Esophagus muscularis mucosa (tissue), 3 donors: ENCODE results near the gene SIK2.

ENCODE experiments used
- CTCF ChIP-seq, 3 experiments: fragments of 200-600 bp in 2 of 3; fragments of 450-650 bp in 1 of 3; sonication (generic) in 2 of 3; IDR thresholded peaks; one replicate each; pipeline ENCODE4 v1.5.1; 2017 to 2019; ENCODE audit warnings: antibody characterized with exemption in 3 of 3, mild to moderate bottlenecking in 2 of 3, moderate library complexity in 1 of 3
- POLR2AphosphoS5 ChIP-seq, 2 donors: sonication (generic); formaldehyde crosslinking; IDR thresholded peaks; one replicate each; pipeline ENCODE4 v1.6.1; 2017; ENCODE audit warnings: antibody characterized with exemption in 2 of 2

- TF ChIP-seq POLR2AphosphoS5 (IDR thresholded peaks at IDR 0.05) (no peak), CTCF (IDR thresholded peaks at IDR 0.05) (no peak)
Measured at GRCh38 chr11:111629499-111629898, 27.2 kb downstream of the SIK2 start.
